SK-N-SH treated with all-trans-retinoic acid at 6 μM for 48 hours (cell line): ENCODE results near the gene CBFA2T2.

Experiments
- ATAC-seq: fragments of 200-7000 bp; cut with Tn5 transposase; 3 replicates; pipeline ENCODE4 v1.9.1; 2020; ENCODE audit warnings: mild to moderate bottlenecking, moderate library complexity
- ARNTL ChIP-seq: fragments of 450-650 bp; formaldehyde crosslinking; IDR thresholded peaks from 2 replicates; pipeline ENCODE4 v1.5.0; 2020; ENCODE audit warnings: low read depth, mild to moderate bottlenecking, moderate library complexity, borderline replicate concordance
- BACH2 ChIP-seq: fragments of 250-450 bp; sonication (Bioruptor Pico); IDR thresholded peaks from 2 replicates; pipeline ENCODE4 v1.9.0; 2021; ENCODE audit warnings: mild to moderate bottlenecking, borderline replicate concordance
- CSRNP3 ChIP-seq: fragments of 250-450 bp; sonication (Bioruptor Pico); IDR thresholded peaks from 2 replicates; pipeline ENCODE4 v1.5.1; 2021; ENCODE audit warnings: mild to moderate bottlenecking, moderate library complexity
- ESRRG ChIP-seq: fragments of 250-450 bp; sonication (Bioruptor Pico); IDR thresholded peaks from 2 replicates; pipeline ENCODE4 v1.6.1; 2021; ENCODE audit warnings: mild to moderate bottlenecking
- GLIS3 ChIP-seq: fragments of 250-450 bp; sonication (Bioruptor Pico); IDR thresholded peaks from 2 replicates; pipeline ENCODE4 v1.5.0; 2020; ENCODE audit warnings: mild to moderate bottlenecking, moderate library complexity
- ISL1 ChIP-seq: fragments of 250-450 bp; sonication (Bioruptor Pico); IDR thresholded peaks from 2 replicates; pipeline ENCODE4 v2.1.2; 2022; ENCODE audit warnings: mild to moderate bottlenecking, moderate library complexity
- OSR1 ChIP-seq: fragments of 250-450 bp; sonication (Bioruptor Pico); IDR thresholded peaks from 2 replicates; pipeline ENCODE4 v1.8.0; 2022; ENCODE audit warnings: moderate library complexity, mild to moderate bottlenecking, inconsistent platforms
- PATZ1 ChIP-seq: fragments of 250-450 bp; sonication (Bioruptor Pico); IDR thresholded peaks from 2 replicates; pipeline ENCODE4 v1.8.0; 2020; ENCODE audit warnings: mild to moderate bottlenecking, moderate library complexity, borderline replicate concordance
- RARB ChIP-seq: fragments of 250-450 bp; sonication (Bioruptor Pico); IDR thresholded peaks from 2 replicates; pipeline ENCODE4 v1.8.0; 2021; ENCODE audit warnings: mild to moderate bottlenecking, moderate library complexity
- SNAI2 ChIP-seq: fragments of 250-450 bp; sonication (Bioruptor Pico); IDR thresholded peaks from 2 replicates; pipeline ENCODE4 v1.5.0; 2020; ENCODE audit warnings: mild to moderate bottlenecking, moderate library complexity
- TCF4 ChIP-seq: fragments of 250-450 bp; sonication (Bioruptor Pico); IDR thresholded peaks from 2 replicates; pipeline ENCODE4 v1.8.0; 2021; ENCODE audit warnings: mild to moderate bottlenecking, moderate library complexity, borderline replicate concordance
- TSHZ2 ChIP-seq: fragments of 250-450 bp; sonication (Bioruptor Pico); IDR thresholded peaks from 2 replicates; pipeline ENCODE4 v1.5.0; 2020; ENCODE audit warnings: mild to moderate bottlenecking, moderate library complexity
- ZC3H10 ChIP-seq: fragments of 250-450 bp; sonication (Bioruptor Pico); IDR thresholded peaks from 2 replicates; pipeline ENCODE4 v1.5.1; 2021; ENCODE audit warnings: mild to moderate bottlenecking, moderate library complexity
- ZFP3 ChIP-seq: fragments of 250-450 bp; sonication (Bioruptor Pico); IDR thresholded peaks from 2 replicates; pipeline ENCODE4 v1.5.0; 2020; ENCODE audit warnings: mild to moderate bottlenecking, moderate library complexity
- ZFP30 ChIP-seq: fragments of 450-650 bp; formaldehyde crosslinking; IDR thresholded peaks from 2 replicates; pipeline ENCODE4 v1.5.0; 2022; ENCODE audit warnings: mild to moderate bottlenecking, moderate library complexity
- ZNF565 ChIP-seq: fragments of 450-650 bp; formaldehyde crosslinking; conservative IDR thresholded peaks from 2 replicates; pipeline ENCODE4 v1.5.0; 2020; ENCODE audit warnings: low read depth, mild to moderate bottlenecking, moderate library complexity
- ZNF70 ChIP-seq: fragments of 450-650 bp; formaldehyde crosslinking; IDR thresholded peaks from 2 replicates; pipeline ENCODE4 v1.5.0; 2020; ENCODE audit warnings: mild to moderate bottlenecking, moderate library complexity
- ZNF8 ChIP-seq: fragments of 450-650 bp; formaldehyde crosslinking; IDR thresholded peaks from 2 replicates; pipeline ENCODE4 v1.5.0; 2020; ENCODE audit warnings: mild to moderate bottlenecking, moderate library complexity
- TF ChIP-seq, protein P1 (sequence below): fragments of 250-450 bp; sonication (Bioruptor Pico); IDR thresholded peaks from 2 replicates; pipeline ENCODE4 v1.5.1; 2020; ENCODE audit warnings: low read depth, mild to moderate bottlenecking, moderate library complexity
- TF ChIP-seq, protein P2 (sequence below): fragments of 250-450 bp; sonication (Bioruptor Pico); IDR thresholded peaks from 2 replicates; pipeline ENCODE4 v1.8.0; 2021; ENCODE audit warnings: low read depth, mild to moderate bottlenecking, moderate library complexity, borderline replicate concordance

CBFA2T2 gene

GRCh38 chr20:33653900-33654596 is 164.2 kb downstream of the CBFA2T2 start:
- TF ChIP-seq ESRRG (CRISPR knock-in tag) = no peak
- TF ChIP-seq ZNF70 (CRISPR knock-in tag) = no peak
- no peak for TF ChIP-seq CSRNP3 (CRISPR knock-in tag)
- TF ChIP-seq ZNF565 = no peak
- no peak for TF ChIP-seq ZFP3 (CRISPR knock-in tag)
- TF ChIP-seq RARB = no peak
- ATAC-seq = no peak

GRCh38 chr20:33654680-33655161 is 164.8 kb downstream of the CBFA2T2 start:
- TF ChIP-seq SNAI2 = no peak
- no peak for TF ChIP-seq ZNF70 (CRISPR knock-in tag)
- TF ChIP-seq ISL1 (CRISPR knock-in tag) = no peak
- TF ChIP-seq, protein P1, sequence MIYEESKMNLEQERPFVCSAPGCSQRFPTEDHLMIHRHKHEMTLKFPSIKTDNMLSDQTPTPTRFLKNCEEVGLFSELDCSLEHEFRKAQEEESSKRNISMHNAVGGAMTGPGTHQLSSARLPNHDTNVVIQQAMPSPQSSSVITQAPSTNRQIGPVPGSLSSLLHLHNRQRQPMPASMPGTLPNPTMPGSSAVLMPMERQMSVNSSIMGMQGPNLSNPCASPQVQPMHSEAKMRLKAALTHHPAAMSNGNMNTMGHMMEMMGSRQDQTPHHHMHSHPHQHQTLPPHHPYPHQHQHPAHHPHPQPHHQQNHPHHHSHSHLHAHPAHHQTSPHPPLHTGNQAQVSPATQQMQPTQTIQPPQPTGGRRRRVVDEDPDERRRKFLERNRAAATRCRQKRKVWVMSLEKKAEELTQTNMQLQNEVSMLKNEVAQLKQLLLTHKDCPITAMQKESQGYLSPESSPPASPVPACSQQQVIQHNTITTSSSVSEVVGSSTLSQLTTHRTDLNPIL = no peak
- TF ChIP-seq, all 23 proteins: peak for 0
- ATAC-seq = no peak

DNA sequence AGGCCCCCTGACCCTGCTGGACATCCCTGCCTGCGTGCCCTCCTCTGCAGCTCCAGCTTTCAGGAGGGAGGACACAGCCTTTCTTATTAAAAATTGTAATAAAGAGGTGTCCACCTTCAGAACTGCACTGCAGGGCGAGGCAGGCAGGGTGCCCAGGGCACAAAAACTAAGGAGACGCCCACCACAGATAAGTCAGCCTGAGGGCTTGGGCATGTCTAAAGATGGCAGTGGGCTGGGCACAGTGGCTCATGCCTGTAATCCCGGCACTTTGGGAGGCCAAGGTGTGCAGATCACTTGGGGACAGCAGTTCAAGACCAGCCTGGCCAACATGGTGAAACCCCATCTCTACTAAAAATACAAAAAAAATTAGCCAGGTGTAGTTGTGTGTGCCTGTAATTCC is 165.3 kb downstream of the CBFA2T2 start:
- TF ChIP-seq RARB (no peak), ZC3H10 (CRISPR knock-in tag) (no peak), ZFP3 (CRISPR knock-in tag) (no peak), ZNF565 (no peak), OSR1 (CRISPR knock-in tag) (no peak), ZNF8 (CRISPR knock-in tag) (no peak), SNAI2 (no peak), PATZ1 (CRISPR knock-in tag) (no peak), ESRRG (CRISPR knock-in tag) (no peak), ARNTL (CRISPR knock-in tag) (no peak), CSRNP3 (CRISPR knock-in tag) (no peak)
- TF ChIP-seq, all 23 proteins: peak for 0
- no peak for ATAC-seq

DNA sequence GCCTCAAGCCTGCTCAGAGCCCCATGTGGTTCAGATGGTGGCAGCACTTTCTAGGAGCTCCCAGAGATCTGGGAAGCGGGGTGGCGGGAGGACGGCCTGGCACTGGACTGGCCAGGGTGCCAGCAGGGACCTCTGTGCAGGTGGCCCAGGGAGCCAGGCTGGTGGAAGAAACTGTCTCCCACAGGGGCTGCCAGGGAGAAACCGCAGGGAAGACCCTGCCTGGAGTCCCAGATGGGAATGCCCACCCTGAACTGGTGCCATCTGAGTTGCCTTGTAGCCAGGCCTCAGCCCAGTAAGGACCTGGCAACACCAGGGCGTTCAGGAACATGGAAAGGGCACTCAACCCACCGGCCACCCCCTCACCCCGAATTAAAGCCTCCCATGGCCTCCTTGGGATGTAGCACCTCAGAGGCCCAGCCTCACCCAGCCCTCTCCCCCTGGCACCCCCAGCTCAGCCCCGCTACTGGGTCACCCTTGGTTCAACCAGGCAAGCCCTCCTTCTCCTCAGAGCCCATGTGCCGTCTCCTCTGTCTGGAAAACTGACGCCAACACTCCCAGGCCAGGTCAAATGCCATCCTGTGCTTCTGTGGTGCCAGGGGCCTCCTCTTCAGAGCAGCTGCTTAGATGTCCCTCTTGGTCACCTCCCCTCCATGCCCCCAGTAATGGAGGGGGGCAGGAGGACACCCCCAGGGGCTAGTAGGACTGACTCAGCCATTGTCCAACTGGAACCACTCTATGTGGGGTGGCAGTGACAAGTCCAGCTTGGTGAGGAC is 166.3 kb downstream of the CBFA2T2 start:
- no peak for ATAC-seq
- TF ChIP-seq ARNTL (CRISPR knock-in tag) = no peak
- no peak for TF ChIP-seq PATZ1 (CRISPR knock-in tag)
- TF ChIP-seq ZNF8 (CRISPR knock-in tag) = no peak
- no peak for TF ChIP-seq TSHZ2 (CRISPR knock-in tag)
- TF ChIP-seq ZFP30 = no peak
- no peak for TF ChIP-seq RARB
- no peak for TF ChIP-seq OSR1 (CRISPR knock-in tag)
- TF ChIP-seq ISL1 (CRISPR knock-in tag) = no peak
- TF ChIP-seq, protein P2, sequence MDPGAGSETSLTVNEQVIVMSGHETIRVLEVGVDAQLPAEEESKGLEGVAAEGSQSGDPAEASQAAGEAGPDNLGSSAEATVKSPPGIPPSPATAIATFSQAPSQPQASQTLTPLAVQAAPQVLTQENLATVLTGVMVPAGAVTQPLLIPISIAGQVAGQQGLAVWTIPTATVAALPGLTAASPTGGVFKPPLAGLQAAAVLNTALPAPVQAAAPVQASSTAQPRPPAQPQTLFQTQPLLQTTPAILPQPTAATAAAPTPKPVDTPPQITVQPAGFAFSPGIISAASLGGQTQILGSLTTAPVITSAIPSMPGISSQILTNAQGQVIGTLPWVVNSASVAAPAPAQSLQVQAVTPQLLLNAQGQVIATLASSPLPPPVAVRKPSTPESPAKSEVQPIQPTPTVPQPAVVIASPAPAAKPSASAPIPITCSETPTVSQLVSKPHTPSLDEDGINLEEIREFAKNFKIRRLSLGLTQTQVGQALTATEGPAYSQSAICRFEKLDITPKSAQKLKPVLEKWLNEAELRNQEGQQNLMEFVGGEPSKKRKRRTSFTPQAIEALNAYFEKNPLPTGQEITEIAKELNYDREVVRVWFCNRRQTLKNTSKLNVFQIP (CRISPR knock-in tag) = no peak
- no peak for TF ChIP-seq GLIS3 (CRISPR knock-in tag)
- TF ChIP-seq BACH2 (CRISPR knock-in tag) = no peak
- no peak for TF ChIP-seq ESRRG (CRISPR knock-in tag)
- no peak for TF ChIP-seq ZNF565
- no peak for TF ChIP-seq ZC3H10 (CRISPR knock-in tag)
- TF ChIP-seq TCF4 (CRISPR knock-in tag) = no peak
